ENCODE data around the gene KRT33B. TPM values are rescaled to one million over a fixed set of nuclear protein-coding genes. Genes with fewer than 3 reads are reported as not detected.
"Not testable (repeated sequence)": the region's sequence is repeated elsewhere in the genome, so short reads cannot be mapped to it uniquely, and the experiment has no call there.

The KRT33B gene
- total RNA-seq, 4 donors from 2014 or later, result not detected

DNA sequence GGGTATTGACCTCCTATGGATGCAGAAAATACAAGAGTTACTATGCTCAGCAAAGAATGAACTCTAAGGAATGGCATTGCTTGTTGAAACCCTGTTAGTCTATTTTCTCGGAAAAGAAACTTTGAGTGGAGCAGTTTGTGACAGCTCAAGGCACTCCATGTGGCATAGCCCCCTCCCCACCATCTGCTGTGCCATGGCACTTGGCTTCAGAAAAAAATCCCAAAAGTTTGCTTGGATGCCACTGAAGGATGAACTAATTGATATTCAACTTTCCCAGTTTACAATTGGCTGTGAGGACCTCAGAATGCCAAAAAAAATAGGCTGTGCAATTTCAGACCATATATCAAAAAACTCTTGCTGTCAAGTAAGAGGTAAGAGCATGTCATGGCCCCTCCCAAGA lies 26.0 kb upstream of the KRT33B start:
- Histone ChIP-seq H3K9me3 (no peaks in the 10 kb centered on the region), H3K27ac (no peak overlapping the region), H3K4me3 (no peak overlapping the region), H3K36me3 (no peaks in the 10 kb centered on the region), H3K4me1 (peaks cover 0 to 11% of the 10 kb centered on the region in 2 donors), H3K27me3 (no peaks in the 10 kb centered on the region)
- TF ChIP-seq, protein P1, sequence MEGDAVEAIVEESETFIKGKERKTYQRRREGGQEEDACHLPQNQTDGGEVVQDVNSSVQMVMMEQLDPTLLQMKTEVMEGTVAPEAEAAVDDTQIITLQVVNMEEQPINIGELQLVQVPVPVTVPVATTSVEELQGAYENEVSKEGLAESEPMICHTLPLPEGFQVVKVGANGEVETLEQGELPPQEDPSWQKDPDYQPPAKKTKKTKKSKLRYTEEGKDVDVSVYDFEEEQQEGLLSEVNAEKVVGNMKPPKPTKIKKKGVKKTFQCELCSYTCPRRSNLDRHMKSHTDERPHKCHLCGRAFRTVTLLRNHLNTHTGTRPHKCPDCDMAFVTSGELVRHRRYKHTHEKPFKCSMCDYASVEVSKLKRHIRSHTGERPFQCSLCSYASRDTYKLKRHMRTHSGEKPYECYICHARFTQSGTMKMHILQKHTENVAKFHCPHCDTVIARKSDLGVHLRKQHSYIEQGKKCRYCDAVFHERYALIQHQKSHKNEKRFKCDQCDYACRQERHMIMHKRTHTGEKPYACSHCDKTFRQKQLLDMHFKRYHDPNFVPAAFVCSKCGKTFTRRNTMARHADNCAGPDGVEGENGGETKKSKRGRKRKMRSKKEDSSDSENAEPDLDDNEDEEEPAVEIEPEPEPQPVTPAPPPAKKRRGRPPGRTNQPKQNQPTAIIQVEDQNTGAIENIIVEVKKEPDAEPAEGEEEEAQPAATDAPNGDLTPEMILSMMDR (IDR thresholded peaks at IDR 0.05 in 4 of 5, conservative IDR thresholded peaks at IDR 0.05 in 1 of 5), result no peak
- no peak for TF ChIP-seq POLR2A (IDR thresholded peaks at IDR 0.05)
- intact Hi-C loops (cut with DNase I; ENCODE audit: low total_unique reads), result no loop called here
- in situ Hi-C loops (cut with MboI; ENCODE audit: low sequenced_read_pairs in 4 of 4), result no loop called here
- ATAC-seq (no peak), DNase-seq (no peak)

DNA sequence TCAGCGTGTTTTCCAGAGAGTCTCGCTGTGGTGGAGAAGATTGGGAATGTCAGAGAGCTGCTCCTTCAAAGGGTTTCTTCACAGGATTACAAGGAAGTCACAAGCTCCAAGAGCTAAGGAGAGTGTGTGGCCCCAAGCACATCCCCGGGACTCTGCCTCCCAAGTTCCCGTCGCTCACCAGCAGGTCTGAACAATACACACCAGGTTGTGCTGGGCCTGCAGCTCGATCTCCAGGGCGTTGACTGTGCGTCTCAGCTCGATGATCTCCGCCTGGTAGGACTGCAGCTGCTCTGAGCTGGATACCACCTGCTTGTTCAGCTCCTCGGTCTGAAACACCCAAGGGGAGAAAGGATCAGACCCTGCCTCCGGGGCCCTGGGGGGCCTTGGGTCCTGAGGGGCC lies 25.4 kb upstream of the KRT33B start:
- in situ Hi-C loops (cut with MboI; ENCODE audit: low sequenced_read_pairs in 4 of 4); H3K9me3 ChIP-seq; ATAC-seq; DNase-seq; H3K4me3 ChIP-seq; H3K27ac ChIP-seq; intact Hi-C loops (cut with DNase I; ENCODE audit: low total_unique reads); H3K27me3 ChIP-seq; H3K36me3 ChIP-seq: not testable (repeated sequence)
- peaks cover 0 to 11% of the 10 kb centered on the region in 2 donors for H3K4me1 ChIP-seq

DNA sequence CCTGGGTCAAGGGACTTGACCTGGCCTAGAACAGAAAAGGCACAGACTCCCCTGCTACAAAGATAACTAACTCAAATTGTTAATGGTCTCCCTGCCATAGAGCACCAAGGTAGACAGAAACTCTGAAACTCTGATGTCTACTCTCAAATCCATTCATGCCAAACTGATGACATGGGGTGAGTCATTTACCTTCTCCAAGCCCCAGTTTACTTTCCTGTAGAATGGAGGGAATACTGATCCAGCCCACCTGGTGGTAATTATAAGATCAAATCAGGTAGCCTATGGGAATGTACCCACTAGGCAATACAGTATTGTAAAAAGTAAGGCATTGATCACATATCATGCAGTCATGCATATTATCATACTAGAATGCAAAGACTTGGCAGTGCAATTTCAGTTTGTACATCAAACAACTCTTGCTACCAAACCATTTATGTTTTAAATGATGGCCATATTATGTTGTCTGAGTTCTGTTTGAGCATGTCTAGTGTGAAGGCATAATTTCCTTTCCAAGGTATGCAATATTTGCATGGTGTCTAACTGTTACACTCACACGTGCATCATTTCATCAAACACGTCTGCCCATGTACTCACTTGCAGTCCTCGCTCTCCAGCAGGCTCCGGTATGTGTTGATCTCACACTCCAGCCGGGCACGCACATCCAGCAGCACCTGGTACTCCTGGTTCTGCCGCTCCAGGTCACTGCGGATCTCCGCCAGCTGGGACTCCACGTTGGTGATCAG lies 24.8 kb upstream of the KRT33B start:
- in situ Hi-C loops (cut with MboI; ENCODE audit: low sequenced_read_pairs in 4 of 4) (no loop called here), intact Hi-C loops (cut with DNase I; ENCODE audit: low total_unique reads) (no loop called here)
- ATAC-seq, result no peak
- Histone ChIP-seq H3K27me3 (no peaks in the 10 kb centered on the region), H3K4me1 (peaks cover 0 to 11% of the 10 kb centered on the region in 2 donors), H3K27ac (no peak overlapping the region), H3K9me3 (no peaks in the 10 kb centered on the region), H3K4me3 (no peak overlapping the region), H3K36me3 (no peaks in the 10 kb centered on the region)
- no peak for DNase-seq
- TF ChIP-seq, protein P1 (IDR thresholded peaks at IDR 0.05 in 4 of 5, conservative IDR thresholded peaks at IDR 0.05 in 1 of 5), result no peak

DNA sequence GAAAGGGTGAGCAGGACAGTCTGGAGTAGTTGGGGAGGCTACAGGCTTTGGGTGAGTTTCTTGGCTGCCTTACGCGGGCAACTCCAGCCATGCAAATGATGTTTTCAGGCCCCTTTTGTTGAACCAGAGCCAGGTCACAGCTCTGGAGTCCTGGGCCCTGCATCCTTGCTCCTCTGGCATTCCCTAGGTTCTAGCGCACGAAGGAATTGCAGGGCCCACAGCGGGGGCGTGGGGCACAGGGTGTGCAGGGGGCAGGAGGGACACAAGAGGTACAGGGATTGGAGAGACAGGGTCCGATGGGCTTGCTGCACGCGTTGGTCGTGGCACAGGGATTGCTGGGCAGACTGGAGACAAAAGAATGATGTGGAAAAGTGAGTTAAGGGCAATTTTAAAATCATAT lies 24.2 kb upstream of the KRT33B start:
- H3K9me3 ChIP-seq, result no peaks in the 10 kb centered on the region
- peaks cover 0 to 11% of the 10 kb centered on the region in 2 donors for H3K4me1 ChIP-seq
- no peaks in the 10 kb centered on the region for H3K27me3 ChIP-seq
- TF ChIP-seq POLR2A (IDR thresholded peaks at IDR 0.05), result no peak
- TF ChIP-seq, protein P1 (IDR thresholded peaks at IDR 0.05 in 4 of 5, conservative IDR thresholded peaks at IDR 0.05 in 1 of 5), result no peak
- ATAC-seq (no peak), DNase-seq (no peak)
- in situ Hi-C loops (cut with MboI; ENCODE audit: low sequenced_read_pairs in 4 of 4), result no loop called here
- H3K27ac ChIP-seq, result no peak overlapping the region
- intact Hi-C loops (cut with DNase I; ENCODE audit: low total_unique reads), result no loop called here
- H3K4me3 ChIP-seq, result no peak overlapping the region
- H3K36me3 ChIP-seq, result no peaks in the 10 kb centered on the region

DNA sequence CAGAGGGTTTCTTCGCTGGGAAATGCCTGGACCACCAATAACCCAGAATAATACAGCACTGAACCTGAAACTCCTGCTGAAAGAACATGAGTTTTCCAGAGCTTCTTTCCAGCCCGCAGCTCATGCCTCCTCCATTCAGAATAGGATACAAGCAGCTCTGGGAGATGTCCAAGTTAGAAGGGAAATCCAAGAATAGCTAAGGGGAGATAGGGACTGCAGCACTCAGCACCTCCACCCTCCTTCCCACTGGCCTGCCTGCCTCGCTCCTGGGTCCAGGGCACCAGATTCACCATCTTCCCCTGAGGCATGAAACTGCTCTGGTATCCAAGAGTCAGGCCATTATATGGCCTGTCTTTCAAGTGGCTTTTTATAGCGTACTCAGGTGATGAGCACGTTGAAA lies 23.7 kb upstream of the KRT33B start:
- H3K4me3 ChIP-seq, result no peak overlapping the region
- TF ChIP-seq, protein P1 (IDR thresholded peaks at IDR 0.05 in 4 of 5, conservative IDR thresholded peaks at IDR 0.05 in 1 of 5), result no peak
- no peak for TF ChIP-seq POLR2A (IDR thresholded peaks at IDR 0.05)
- H3K27me3 ChIP-seq, result no peaks in the 10 kb centered on the region
- H3K27ac ChIP-seq, result no peak overlapping the region
- in situ Hi-C loops (cut with MboI; ENCODE audit: low sequenced_read_pairs in 4 of 4) (no loop called here), intact Hi-C loops (cut with DNase I; ENCODE audit: low total_unique reads) (no loop called here)
- H3K4me1 ChIP-seq, result peaks cover 0 to 11% of the 10 kb centered on the region in 2 donors
- DNase-seq (no peak), ATAC-seq (no peak)
- H3K36me3 ChIP-seq, result no peaks in the 10 kb centered on the region
- H3K9me3 ChIP-seq, result no peaks in the 10 kb centered on the region

Data from gastrocnemius medialis (tissue), 4 donors.